T-helper 1 cell treated with Interleukin-12 subunit alpha and Interleukin-12 subunit beta and Interleukin-4 antibody, amounts not matched to agents 30 μg/mL and 1 μg/mL, for 36 hours (primary cell): ENCODE measurements around the gene NUP98.
"Not testable (repeated sequence)": the region's sequence is repeated elsewhere in the genome, so short reads cannot be mapped to it uniquely, and the experiment has no call there.

Experiments used
- H3K27ac Mint-ChIP-seq: one replicate; pipeline ENCODE4 v1.8.0; 2021; ENCODE audit warnings: mild to moderate bottlenecking, mixed read lengths
- H3K27me3 Mint-ChIP-seq: one replicate; pipeline ENCODE4 v1.8.0; 2021; ENCODE audit warnings: low read depth, mixed read lengths
- H3K36me3 Mint-ChIP-seq: one replicate; pipeline ENCODE4 v1.8.0; 2021; ENCODE audit warnings: low read depth, mixed read lengths
- H3K4me1 Mint-ChIP-seq: one replicate; pipeline ENCODE4 v1.8.0; 2021; ENCODE audit warnings: low read depth, mixed read lengths
- H3K4me3 Mint-ChIP-seq: one replicate; pipeline ENCODE4 v1.8.0; 2021; ENCODE audit warnings: mild to moderate bottlenecking, moderate library complexity, mixed read lengths
- H3K9me3 Mint-ChIP-seq: one replicate; pipeline ENCODE4 v1.8.0; 2021; ENCODE audit warnings: mixed read lengths

Gene NUP98

DNA sequence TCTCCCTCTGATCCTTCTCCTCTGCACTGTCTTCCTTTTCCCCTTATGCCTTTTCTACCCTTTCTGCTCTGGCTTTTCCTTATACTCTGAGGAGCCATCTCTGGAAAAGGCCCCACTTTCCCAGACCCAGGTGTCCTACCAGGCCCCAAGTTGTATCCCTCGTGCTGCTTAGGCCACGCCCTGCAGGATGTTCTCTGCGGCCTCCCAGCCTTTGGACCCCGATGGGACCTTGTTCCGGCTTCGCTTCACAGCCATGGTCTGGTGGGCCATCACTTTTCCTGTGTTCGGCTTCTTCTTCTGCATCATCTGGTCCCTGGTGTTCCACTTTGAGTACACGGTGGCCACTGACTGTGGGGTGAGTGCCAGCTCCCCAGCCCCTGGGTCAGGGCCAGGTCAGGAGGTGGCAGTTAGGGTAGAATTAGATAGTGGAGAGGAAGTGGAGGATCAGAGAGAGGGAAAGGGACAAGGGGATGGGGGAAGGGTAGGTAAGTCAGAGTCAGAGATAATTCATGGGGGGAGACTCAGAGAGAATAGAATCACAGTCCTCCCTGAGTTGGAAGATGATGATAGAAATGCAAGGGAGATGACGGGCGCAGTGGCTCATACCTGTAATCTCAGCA lies 19.9 kb upstream of the NUP98 start:
- Mint-ChIP-seq H3K27me3 (no peaks in the 10 kb centered on the region), H3K27ac (no peak overlapping the region)

DNA sequence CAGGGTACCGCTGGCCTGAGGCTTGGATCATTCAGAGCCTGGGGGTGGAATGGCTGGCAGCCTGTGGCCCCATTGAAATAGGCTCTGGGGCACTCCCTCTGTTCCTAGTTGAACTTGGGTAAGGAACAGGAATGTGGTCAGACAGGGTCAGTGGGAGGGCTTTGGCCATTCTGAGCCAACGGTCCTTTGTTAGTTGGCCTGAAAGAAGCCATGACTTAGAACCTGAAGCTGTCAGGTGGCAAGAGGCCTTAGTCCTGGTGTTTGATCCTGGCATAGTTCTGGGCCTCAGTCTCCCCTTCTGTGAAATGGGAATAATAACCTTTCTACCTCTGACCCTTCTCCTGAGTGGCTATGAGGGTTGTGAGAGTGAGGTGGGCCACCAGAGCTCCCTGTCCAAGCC lies 19.3 kb upstream of the NUP98 start:
- H3K4me3 Mint-ChIP-seq = no peak overlapping the region
- H3K27me3 Mint-ChIP-seq = no peaks in the 10 kb centered on the region
- H3K36me3 Mint-ChIP-seq = no peaks in the 10 kb centered on the region
- H3K27ac Mint-ChIP-seq = no peak overlapping the region
- H3K4me1 Mint-ChIP-seq = peaks cover 1% of the 10 kb centered on the region
- H3K9me3 Mint-ChIP-seq = no peaks in the 10 kb centered on the region

More for the DNA sequence above, 19.9 kb upstream of the NUP98 start:
- Mint-ChIP-seq H3K4me3 (no peak overlapping the region), H3K4me1 (peaks cover under 1% of the 10 kb centered on the region), H3K36me3 (no peaks in the 10 kb centered on the region), H3K9me3 (no peaks in the 10 kb centered on the region)

DNA sequence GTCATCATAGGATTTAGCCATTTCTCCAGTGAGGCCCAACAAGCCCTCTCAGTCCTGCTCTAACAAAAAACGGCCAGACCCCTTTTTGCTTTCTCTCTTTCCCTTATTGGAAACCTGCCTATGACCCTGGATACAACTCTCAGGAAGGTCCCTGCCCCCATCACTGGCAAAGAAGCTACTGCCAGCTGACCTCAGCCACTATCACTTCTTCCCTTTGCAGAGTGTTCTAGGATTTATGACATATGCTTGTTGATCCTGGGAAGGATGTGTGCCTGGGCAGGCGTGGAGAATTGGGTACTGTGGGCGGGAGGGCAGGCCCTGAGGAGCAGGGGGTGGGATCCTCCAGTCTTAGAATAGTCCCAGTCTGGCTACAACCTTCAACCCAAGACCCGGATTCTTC lies 18.5 kb upstream of the NUP98 start:
- H3K4me3 Mint-ChIP-seq = no peak overlapping the region
- no peaks in the 10 kb centered on the region for H3K36me3 Mint-ChIP-seq
- no peaks in the 10 kb centered on the region for H3K9me3 Mint-ChIP-seq
- H3K27ac Mint-ChIP-seq = no peak overlapping the region
- H3K4me1 Mint-ChIP-seq = peaks cover 1% of the 10 kb centered on the region
- no peaks in the 10 kb centered on the region for H3K27me3 Mint-ChIP-seq

DNA sequence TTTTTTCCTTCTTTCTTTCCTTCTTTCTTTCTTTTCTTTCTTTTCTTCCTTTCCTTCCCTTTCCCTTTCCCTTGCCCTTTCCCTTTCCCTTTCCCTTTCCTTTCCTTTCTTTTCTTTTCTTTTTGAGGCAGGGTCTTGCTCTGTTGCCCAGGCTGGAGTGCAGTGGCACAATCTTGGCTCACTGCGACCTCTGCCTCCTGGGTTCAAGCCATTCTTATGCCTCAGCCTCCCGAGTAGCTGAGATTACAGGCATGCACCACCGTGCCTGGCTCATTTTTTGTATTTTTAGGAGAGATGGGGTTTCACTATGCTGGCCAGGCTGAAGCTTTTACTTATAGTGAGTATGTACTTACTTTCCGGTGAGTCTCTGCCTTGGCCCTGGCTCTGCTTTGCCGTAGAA lies 17.5 kb upstream of the NUP98 start:
- not testable (repeated sequence) for H3K27ac Mint-ChIP-seq, H3K4me3 Mint-ChIP-seq, H3K4me1 Mint-ChIP-seq, H3K36me3 Mint-ChIP-seq, H3K27me3 Mint-ChIP-seq, H3K9me3 Mint-ChIP-seq

DNA sequence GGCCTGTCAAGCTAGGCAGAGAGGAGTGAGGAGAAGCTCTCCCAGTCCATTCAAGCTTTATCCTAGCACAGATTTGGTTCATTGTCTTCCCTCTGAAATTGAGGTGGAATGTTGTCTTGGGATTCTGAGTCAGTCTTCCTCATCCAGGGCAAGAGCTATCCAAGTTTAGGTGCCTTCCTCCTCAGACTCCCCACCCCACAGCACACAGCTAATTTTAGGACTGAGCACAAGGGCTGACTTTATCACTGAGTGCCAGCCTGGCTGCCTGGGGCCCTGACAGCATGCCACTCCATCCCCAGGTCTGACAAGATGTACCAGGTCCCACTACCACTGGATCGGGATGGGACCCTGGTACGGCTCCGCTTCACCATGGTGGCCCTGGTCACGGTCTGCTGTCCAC lies 13.6 kb upstream of the NUP98 start:
- Mint-ChIP-seq H3K36me3 (no peaks in the 10 kb centered on the region), H3K27me3 (no peaks in the 10 kb centered on the region), H3K9me3 (no peaks in the 10 kb centered on the region), H3K4me1 (peaks cover 13% of the 10 kb centered on the region), H3K27ac (no peak overlapping the region), H3K4me3 (no peak overlapping the region)

DNA sequence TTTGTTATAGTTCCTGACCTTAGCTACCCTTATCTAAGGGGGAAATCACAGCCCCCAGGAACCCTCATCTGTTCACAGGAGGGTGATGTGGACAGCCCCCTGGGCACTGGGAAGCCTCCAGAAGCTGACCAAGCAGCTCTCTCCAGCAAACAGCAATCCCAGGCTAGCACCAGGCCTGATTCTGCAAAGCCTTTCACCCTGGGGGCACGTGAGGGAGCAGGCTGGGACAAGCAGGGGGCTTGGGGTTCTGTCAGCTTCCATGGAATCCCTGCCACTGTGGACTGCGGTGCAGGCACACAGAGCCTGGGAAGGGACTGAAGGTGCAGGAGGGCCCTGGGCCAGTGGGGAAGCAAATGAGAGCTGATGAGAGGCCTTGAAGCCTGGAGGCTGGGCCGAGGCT lies 13.1 kb upstream of the NUP98 start:
- H3K27ac Mint-ChIP-seq = no peak overlapping the region
- no peaks in the 10 kb centered on the region for H3K9me3 Mint-ChIP-seq
- peaks cover 13% of the 10 kb centered on the region for H3K4me1 Mint-ChIP-seq
- H3K4me3 Mint-ChIP-seq = no peak overlapping the region
- H3K36me3 Mint-ChIP-seq = no peaks in the 10 kb centered on the region
- H3K27me3 Mint-ChIP-seq = no peaks in the 10 kb centered on the region

DNA sequence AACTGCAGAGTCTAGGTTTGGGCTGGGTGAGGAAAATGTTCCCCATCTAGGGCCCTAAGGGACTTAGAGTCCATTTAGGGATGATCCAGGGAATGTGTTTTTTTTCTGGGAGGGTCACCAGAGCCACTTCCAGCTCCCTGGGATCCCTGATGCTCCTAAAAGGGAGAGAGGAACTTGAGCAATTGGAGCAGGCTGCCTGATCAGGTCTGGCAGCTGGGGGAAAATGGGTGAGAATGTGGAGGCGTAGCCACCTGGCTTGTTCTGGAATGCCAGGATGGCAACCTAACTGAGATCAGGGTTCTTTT lies 12.2 kb upstream of the NUP98 start:
- Mint-ChIP-seq H3K36me3 (no peaks in the 10 kb centered on the region), H3K4me1 (peaks cover 13% of the 10 kb centered on the region), H3K9me3 (no peaks in the 10 kb centered on the region), H3K4me3 (no peak overlapping the region), H3K27me3 (no peaks in the 10 kb centered on the region), H3K27ac (no peak overlapping the region)

DNA sequence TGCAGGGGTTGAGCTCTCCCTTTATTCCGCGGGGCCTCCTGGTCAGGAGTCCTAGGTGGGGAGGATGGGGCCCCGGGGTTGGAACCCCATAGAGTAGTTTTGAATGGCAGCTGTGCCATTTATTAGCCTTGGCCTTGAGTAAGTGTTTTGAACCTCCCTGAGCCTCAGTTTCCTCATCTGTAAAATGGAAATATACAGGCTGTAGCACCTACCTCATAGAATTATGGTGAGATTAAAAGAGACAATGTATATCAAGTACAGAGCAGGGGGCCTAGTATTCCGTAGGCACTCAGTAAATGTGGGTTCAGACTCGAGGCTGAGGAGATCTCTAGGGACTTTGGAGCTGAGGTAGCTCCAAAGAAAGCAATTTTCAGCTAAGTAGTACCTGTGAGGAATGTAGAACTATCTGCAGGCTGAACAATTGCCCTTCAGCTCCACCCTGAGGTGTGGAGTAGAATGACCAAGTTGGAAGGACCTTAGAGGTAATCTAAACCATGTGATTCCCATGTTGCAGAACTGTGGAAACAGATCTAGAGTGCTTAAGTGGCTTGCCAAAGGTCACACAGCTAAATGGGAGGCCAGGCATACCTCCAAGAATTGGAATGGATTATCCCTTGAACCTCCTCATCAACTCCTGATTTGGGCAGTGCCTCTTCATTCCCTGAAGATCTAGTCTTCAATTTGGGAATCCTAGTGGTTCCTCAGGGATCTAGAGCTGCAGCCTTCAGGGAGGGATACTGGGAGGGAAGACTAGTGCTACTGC lies 11.7 kb upstream of the NUP98 start:
- no peaks in the 10 kb centered on the region for H3K27me3 Mint-ChIP-seq
- peaks cover 17% of the 10 kb centered on the region for H3K4me1 Mint-ChIP-seq
- H3K4me3 Mint-ChIP-seq = peak overlapping the region; percentile 78
- H3K9me3 Mint-ChIP-seq = no peaks in the 10 kb centered on the region
- H3K27ac Mint-ChIP-seq = no peak overlapping the region
- no peaks in the 10 kb centered on the region for H3K36me3 Mint-ChIP-seq

DNA sequence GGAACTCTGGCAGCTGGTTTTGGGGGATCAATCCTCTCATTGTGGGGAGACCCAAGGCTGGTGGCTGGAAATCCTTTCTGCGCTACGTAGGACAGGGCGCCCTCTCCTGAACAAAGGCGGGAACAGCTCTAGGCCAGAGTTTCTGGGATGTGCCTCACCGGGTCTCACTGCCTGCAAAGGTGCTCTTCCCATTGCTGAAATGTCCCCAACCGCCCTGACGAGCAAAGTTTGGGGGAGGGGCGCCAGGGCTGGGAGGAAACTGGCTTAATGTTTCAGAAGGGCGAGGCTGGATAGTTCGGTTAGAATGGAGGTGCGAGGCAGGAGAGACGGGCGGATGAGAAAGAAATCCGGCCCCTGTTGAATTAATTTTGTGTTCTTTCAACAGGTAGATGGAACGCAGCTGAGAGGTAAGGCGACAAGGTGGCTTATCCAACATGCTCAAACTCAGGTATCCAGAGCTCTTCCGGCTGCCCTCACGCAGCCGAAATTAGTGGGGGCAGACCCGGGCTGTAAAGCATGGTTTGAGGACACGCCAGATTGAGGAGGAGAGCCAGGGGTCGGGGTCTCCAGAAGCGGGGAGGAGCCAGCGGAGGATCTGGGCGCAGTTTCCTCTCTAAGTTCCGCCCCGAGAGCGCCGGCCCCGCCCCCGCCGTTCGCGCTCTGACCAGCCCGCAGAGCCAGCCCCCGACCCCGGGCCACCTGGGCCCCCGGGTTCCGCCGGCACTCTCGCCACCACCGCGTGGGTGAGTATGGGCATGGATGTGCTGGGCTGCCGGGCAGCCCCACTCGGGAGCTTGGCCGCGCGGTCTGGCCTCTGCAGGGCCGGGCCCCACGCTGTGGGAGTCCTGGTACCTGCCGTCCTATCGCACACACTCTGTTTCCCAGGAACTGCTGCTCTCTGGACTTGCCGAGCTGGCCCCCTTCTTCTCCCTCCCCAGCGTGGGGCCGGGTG lies 10.8 kb upstream of the NUP98 start, which contains the start of gene PGAP2:
Gene PGAP2, plus strand, starts transcription at position 652 of the 952 bp plus-strand sequence. CDS start 2,700 bp downstream, outside the sequence.
- Mint-ChIP-seq H3K27me3 (no peaks in the 10 kb centered on the region), H3K4me3 (peak within 1 kb of the TSS; percentile 95), H3K4me1 (peaks cover 17% of the 10 kb centered on the region), H3K36me3 (no peaks in the 10 kb centered on the region), H3K9me3 (no peaks in the 10 kb centered on the region), H3K27ac (peak within 1 kb of the TSS; percentile 88)

DNA sequence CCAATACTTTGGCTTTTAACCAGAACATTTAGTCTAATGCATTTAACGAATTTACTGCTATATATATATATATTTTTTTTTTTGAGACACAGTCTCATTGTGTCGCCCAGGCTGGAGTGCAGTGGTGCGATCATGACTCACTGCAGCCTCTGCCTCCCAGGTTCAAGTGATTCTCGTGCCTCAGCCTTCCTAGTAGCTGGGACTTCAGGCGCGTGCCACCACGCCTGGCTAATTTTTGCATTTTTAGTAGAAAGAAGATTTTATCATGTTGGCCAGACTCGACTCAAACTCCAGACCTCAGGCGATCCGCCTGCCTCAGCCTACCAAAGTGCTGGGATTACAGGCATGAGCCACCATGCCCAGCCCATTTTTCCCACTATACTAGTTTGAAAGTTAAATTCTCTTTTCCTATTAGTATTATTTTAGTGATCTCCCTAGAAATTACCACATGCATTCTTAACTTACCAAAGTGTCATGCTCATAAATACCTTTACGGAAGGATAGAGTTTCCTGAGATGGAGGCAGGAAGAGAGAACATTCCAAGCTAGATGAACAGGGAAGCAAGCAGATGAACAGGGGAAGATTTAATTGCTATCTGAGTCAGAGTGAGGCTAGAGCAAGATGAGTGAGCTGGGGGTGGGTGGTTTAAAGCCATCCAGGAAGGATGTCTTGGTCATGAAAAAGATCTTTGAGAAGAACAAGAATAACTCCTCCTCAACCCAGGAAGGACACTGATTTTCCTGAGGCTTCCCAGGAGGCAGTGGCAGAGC lies 6.6 kb upstream of the NUP98 start:
- no peak overlapping the region for H3K4me3 Mint-ChIP-seq
- no peak overlapping the region for H3K27ac Mint-ChIP-seq
- H3K27me3 Mint-ChIP-seq = no peaks in the 10 kb centered on the region

DNA sequence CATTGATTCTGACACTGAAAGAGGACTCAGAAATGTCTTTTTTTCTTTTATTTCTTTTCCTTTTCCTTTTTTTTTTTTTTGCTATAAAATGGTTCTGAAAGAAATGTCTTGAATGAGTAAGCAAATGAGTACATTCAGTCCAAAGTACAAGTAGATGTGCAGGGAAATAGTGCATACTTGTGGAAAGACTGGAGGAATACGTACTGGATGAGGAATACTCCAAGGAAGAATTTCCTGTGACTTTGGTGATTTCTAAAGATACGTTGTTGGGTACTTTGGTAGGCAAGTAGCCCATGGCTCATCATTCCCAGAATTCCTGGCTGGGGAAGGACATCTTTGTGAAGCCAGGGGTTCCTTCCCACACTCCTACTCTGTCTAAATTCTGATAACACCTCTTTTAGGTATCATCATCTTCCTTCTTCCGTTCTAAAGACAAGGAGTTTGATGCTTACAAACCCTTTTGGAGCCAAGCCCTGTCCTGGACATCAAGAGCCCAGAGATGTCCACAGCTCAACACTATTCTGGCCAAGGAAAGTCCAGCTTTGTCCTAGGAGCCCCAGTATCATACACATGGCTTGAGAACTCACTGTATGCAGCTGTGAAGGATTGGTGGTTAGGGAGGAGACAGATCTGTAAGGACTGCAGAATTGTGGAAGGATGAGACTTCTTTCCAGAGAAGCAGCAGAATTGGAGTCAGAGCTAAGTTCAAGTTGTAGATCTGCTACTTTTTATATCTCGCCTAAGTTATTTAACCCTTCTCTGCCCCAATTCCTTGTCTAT lies 4.8 kb upstream of the NUP98 start:
- H3K36me3 Mint-ChIP-seq = no peaks in the 10 kb centered on the region
- H3K4me1 Mint-ChIP-seq = peaks cover 13% of the 10 kb centered on the region
- H3K27ac Mint-ChIP-seq = no peak overlapping the region
- H3K9me3 Mint-ChIP-seq = no peaks in the 10 kb centered on the region
- H3K4me3 Mint-ChIP-seq = no peak overlapping the region
- H3K27me3 Mint-ChIP-seq = no peaks in the 10 kb centered on the region

More for the DNA sequence above, 6.6 kb upstream of the NUP98 start:
- H3K9me3 Mint-ChIP-seq = no peaks in the 10 kb centered on the region
- H3K4me1 Mint-ChIP-seq = peaks cover 18% of the 10 kb centered on the region
- H3K36me3 Mint-ChIP-seq = no peaks in the 10 kb centered on the region

DNA sequence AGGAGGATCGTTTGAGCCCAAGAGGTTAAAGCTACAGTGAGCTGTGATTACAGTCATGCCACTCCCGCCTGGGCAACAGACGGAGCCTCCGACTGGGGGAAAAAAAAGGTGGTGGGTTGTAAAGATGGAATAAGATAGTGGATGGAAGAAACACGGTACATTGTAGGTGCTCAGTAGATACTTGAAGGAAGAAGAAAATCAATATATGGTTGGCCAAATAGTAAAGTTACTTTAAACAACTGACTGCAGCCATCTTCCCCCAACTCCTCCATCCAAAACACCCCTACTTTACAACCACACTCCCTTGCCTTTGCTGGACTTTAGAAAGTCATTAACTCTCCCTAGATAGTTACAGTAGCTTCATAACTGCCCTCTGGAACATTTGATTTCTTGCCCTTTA lies 2.5 kb upstream of the NUP98 start:
- Mint-ChIP-seq H3K27ac (no peak overlapping the region), H3K4me1 (peaks cover 31% of the 10 kb centered on the region), H3K36me3 (peaks cover 5% of the 10 kb centered on the region), H3K9me3 (no peaks in the 10 kb centered on the region), H3K27me3 (no peaks in the 10 kb centered on the region), H3K4me3 (no peak overlapping the region)

DNA sequence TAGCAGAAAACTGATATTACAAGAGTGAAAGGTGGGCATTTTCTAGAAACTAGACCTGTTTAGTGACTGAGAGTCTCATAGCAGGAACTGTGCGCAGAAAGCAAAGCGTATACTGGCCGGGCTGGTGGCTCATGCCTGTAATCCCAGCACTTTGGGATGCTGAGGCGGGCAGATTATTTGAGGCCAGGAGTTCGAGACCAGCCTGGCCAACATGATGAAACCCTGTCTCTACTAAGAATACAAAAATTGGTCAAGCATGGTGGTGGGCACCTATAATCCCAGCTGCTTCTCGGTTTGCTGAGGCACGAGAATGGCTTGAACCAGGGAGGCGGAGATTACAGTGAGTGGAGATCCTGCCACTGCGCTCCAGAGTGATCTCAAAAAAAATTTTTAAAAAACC lies 1.8 kb upstream of the NUP98 start:
- H3K27ac Mint-ChIP-seq = peak overlapping the region; percentile 98
- peaks cover 10% of the 10 kb centered on the region for H3K36me3 Mint-ChIP-seq
- H3K9me3 Mint-ChIP-seq = no peaks in the 10 kb centered on the region
- no peaks in the 10 kb centered on the region for H3K27me3 Mint-ChIP-seq
- peaks cover 30% of the 10 kb centered on the region for H3K4me1 Mint-ChIP-seq
- H3K4me3 Mint-ChIP-seq = peak overlapping the region; percentile 97
